ENCODE data around the gene LIPJ.

The LIPJ gene

DNA sequence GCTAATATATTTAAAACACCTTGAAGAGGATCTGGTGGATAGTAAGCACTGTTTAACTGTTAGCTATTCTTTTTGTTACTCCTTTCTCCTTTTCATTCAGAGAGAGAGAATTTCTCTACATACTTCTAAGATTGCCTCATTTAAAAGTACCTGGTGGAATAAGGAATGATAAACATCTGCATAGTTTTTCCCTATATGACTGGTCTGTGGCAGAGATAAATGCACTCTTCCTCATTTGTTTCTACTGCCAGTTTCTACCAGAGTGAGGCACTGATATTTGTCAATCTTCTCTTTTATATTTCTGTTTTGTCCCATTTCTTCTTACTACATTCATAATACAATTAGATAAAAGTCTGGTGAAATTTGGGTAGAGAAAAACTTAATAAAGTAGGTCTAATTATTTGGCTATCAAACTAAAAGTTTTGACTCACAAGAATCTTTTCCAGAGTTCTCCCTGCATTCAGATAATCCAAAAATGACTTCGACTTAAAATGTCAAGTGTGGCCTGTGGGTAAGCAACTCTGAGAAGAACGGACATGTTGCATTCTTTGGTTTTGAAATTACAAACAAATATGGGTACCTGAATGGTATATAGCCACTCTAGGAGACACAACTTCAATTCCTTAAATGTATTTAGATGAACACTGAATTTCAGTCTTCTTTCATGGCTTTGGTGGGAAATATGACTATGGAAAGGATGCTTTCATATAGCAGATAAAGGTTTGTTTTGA, 42.3 kb upstream of the LIPJ start:
- ChIA-PET CTCF (interaction anchor here (3.5 kb wide), 1 partner anchor 8 kb away, joined by 24 read pairs; no protein-coding TSS in a partner anchor), POLR2A (no interaction called here)
- TF ChIP-seq CTCF (IDR thresholded peaks at IDR 0.05; ENCODE audit: insufficient read depth, low read length, missing control alignments) = no peak
- H3K4me3 ChIP-seq (ENCODE audit: low read depth, low read length) = no peak overlapping the region
- DNase-seq (ENCODE audit: low read depth, low spot score) = no peak

DNA sequence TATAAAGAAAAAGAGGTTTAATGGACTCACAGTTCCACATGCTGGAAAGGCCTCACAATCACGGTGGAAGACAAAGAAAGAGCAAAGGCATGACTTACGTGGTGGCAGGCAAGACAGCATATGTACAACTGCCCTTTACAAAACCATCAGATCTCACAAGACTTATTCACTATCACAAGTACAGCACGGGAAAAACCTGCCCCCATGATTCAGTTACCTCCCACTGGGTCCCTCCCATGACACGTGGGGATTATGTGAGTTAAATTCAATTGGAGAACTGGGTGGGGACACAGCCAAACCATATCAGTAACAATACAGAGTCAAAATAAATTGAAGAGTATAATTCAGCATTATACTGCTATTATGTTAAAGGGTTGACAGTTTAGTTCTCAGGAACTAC, 41.2 kb upstream of the LIPJ start:
- no peak for TF ChIP-seq CTCF (IDR thresholded peaks at IDR 0.05; ENCODE audit: insufficient read depth, low read length, missing control alignments)
- POLR2A ChIA-PET = no interaction called here
- no peak for DNase-seq (ENCODE audit: low read depth, low spot score)
- H3K4me3 ChIP-seq (ENCODE audit: low read depth, low read length) = no peak overlapping the region
- CTCF ChIA-PET = interaction anchor here (0.6 kb wide), 1 partner anchor 10 kb away, joined by 3 read pairs; no protein-coding TSS in a partner anchor

DNA sequence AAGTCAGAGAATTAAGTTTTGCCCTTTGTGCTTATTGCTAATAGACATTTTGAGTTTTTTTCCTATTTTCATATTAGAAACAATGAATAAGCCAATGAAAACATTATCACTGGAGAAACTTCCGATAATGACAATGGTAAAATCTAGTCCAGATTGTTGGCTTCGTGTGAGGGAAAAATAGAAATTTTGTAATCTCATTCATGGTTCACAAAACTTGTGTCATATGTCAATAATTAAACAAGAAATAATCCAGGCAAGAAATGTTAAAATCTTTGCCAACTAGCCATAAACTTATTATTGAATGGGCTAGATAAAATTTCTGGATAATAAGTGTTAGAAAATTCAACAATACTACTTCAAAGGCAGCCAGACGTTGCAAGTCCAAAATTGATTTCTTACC, 40.1 kb upstream of the LIPJ start:
- TF ChIP-seq CTCF (IDR thresholded peaks at IDR 0.05; ENCODE audit: insufficient read depth, low read length, missing control alignments) = no peak

DNA sequence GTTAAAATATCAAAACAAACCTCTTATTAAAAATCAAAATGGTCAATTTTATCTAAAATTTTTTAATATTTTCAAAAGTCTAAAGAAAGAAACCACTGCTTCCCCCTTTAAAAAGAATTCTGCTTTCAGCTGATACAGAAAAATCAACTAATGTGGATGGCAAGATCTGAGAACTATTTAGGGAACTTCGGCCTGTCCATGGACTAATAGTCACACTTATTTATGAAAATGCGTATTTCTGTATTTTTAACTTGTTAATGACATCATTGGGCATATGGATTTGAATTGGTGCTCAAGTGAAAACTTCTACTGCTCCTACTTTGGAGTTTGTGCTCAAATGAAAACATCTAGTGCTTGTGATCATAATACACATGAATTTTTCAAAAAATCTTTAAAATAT, 35.3 kb upstream of the LIPJ start:
- H3K4me3 ChIP-seq (ENCODE audit: low read depth, low read length) = no peak overlapping the region
- ChIA-PET CTCF (interaction anchor here (1.2 to 3.1 kb wide), 10 partner anchors 9 to 709 kb away, joined by 4 to 35 read pairs (median 5); partner anchors contain the start of gene RNLS), POLR2A (no interaction called here)
- no peak for TF ChIP-seq CTCF (IDR thresholded peaks at IDR 0.05; ENCODE audit: insufficient read depth, low read length, missing control alignments)
- no peak for DNase-seq (ENCODE audit: low read depth, low spot score)

More for the DNA sequence above, 40.1 kb upstream of the LIPJ start:
- ChIA-PET CTCF (no interaction called here), POLR2A (no interaction called here)
- DNase-seq (ENCODE audit: low read depth, low spot score) = no peak
- H3K4me3 ChIP-seq (ENCODE audit: low read depth, low read length) = no peak overlapping the region

GRCh38 chr10:88553116-88553752, 33.3 kb upstream of the LIPJ start:
- ChIA-PET POLR2A (no interaction called here), CTCF (interaction anchor here (0.6 to 3.1 kb wide), 29 partner anchors 10 to 734 kb away, joined by 3 to 35 read pairs (median 4); partner anchors contain the start of gene RNLS)
- peak; percentile 56 for DNase-seq (ENCODE audit: low read depth, low spot score)
- no peak overlapping the region for H3K4me3 ChIP-seq (ENCODE audit: low read depth, low read length)
- TF ChIP-seq CTCF (IDR thresholded peaks at IDR 0.05; ENCODE audit: insufficient read depth, low read length, missing control alignments) = peak; percentile 75

- POLR2A ChIA-PET = no interaction called here
- CTCF ChIA-PET = interaction anchor here (0.8 to 2.5 kb wide), 10 partner anchors 13 to 705 kb away, joined by 3 to 8 read pairs (median 4); partner anchors contain the start of genes KLLN and PTEN
These were observed 31.2 kb upstream of the LIPJ start for GRCh38 chr10:88555190-88555908.

More at GRCh38 chr10:88555190-88555908, 31.2 kb upstream of the LIPJ start:
- DNase-seq (ENCODE audit: low read depth, low spot score) = no peak
- no peak for TF ChIP-seq CTCF (IDR thresholded peaks at IDR 0.05; ENCODE audit: insufficient read depth, low read length, missing control alignments)
- no peak overlapping the region for H3K4me3 ChIP-seq (ENCODE audit: low read depth, low read length)

Measured in AG04449 (cell line).